AG09319 (cell line): ENCODE results near the gene PDE4B.

Source experiments
- DNase-seq: peaks from one replicate; pipeline ENCODE4 v3.0.0-alpha.2; 2010; ENCODE audit warnings: low read depth; ENCODE audit errors: extremely low read depth
- CTCF ChIP-seq: IDR thresholded peaks from 2 replicates; pipeline ENCODE4 v1.5.1; 2011; ENCODE audit warnings: low read depth, mild to moderate bottlenecking, inconsistent platforms, low read length, moderate library complexity

PDE4B gene

GRCh38 chr1:66290761-66291530 lies 498.3 kb downstream of the PDE4B start:
- no peak for DNase-seq
- TF ChIP-seq CTCF: no peak

GRCh38 chr1:66291531-66291864 lies 498.8 kb downstream of the PDE4B start:
- DNase-seq: no peak
- TF ChIP-seq CTCF: no peak

- no peak for DNase-seq
- no peak for TF ChIP-seq CTCF
Measured at GRCh38 chr1:66292305-66292704, 499.6 kb downstream of the PDE4B start.

GRCh38 chr1:66292944-66293343 lies 500.2 kb downstream of the PDE4B start:
- TF ChIP-seq CTCF: no peak

GRCh38 chr1:66294707-66295370 lies 502.1 kb downstream of the PDE4B start:
- DNase-seq: no peak
- TF ChIP-seq CTCF: no peak

More at GRCh38 chr1:66292944-66293343, 500.2 kb downstream of the PDE4B start:
- no peak for DNase-seq

GRCh38 chr1:66295803-66296202 lies 503.1 kb downstream of the PDE4B start:
- no peak for TF ChIP-seq CTCF
- no peak for DNase-seq

- no peak for TF ChIP-seq CTCF
- DNase-seq: no peak
Measured at GRCh38 chr1:66296370-66296769, 503.7 kb downstream of the PDE4B start.
